SK-N-SH (cell line): Measurements from ENCODE around the gene CCDC78. TPM values are rescaled to one million over a fixed set of nuclear protein-coding genes. Genes with fewer than 3 reads are reported as not detected.

Experiments used
- CTCF ChIA-PET: fragments of 300-600, 350-600 bp; formaldehyde crosslinking; extraction: SDS; loops from one replicate; lab custom pipeline; 2021; lab: Yijun Ruan, JAX
- POLR2A ChIA-PET: fragments of 350-600 bp; sonication (Branson Sonifier 250); formaldehyde crosslinking; extraction: SDS; loops from one replicate; lab custom pipeline; 2020; ENCODE audit warnings: antibody characterized with exemption, inconsistent platforms; lab: Yijun Ruan, JAX
- DNase-seq: peaks from one replicate; pipeline ENCODE4 v3.0.0; 2012
- H2AFZ ChIP-seq: fragments of 200-600 bp; sonication (generic); 2 replicates; pipeline ENCODE4 v1.8.1; 2016; ENCODE audit warnings: antibody characterized with exemption, mild to moderate bottlenecking, low read depth
- H3F3A ChIP-seq: fragments of 200-600 bp; sonication (generic); replicated peaks from 2 replicates; pipeline ENCODE3; 2016; ENCODE audit warnings: antibody characterized with exemption, mild to moderate bottlenecking; ENCODE audit not compliant: insufficient read depth
- H3K27ac ChIP-seq, 2 experiments: fragments of 200-500 bp in 1 of 2; fragments of 200-600 bp in 1 of 2; sonication (Bioruptor generic) in 1 of 2; sonication (generic), shearing (Covaris generic) in 1 of 2; 2 replicates each; pipeline versions ENCODE4 v1.5.1 to v1.6.1; 2014 to 2016; ENCODE audit warnings: low read depth in 2 of 2, inconsistent platforms in 1 of 2, low read length in 1 of 2, mild to moderate bottlenecking in 1 of 2, mixed read lengths in 1 of 2
- H3K27me3 ChIP-seq: fragments of 200-600 bp; sonication (generic), shearing (Covaris generic); 2 replicates; pipeline ENCODE4 v1.6.1; 2016; ENCODE audit warnings: mixed run types; ENCODE audit not compliant: insufficient read depth
- H3K36me3 ChIP-seq, 2 experiments: fragments of 200-500 bp in 1 of 2; fragments of 200-600 bp in 1 of 2; sonication (Bioruptor generic) in 1 of 2; sonication (generic) in 1 of 2; replicated peaks in 1 of 2; 2 replicates each; pipeline versions ENCODE3 to v1.5.1; 2014 to 2016; ENCODE audit warnings: low read length in 1 of 2, mild to moderate bottlenecking in 1 of 2; ENCODE audit not compliant: insufficient read depth in 2 of 2, control insufficient read depth in 1 of 2
- H3K4me1 ChIP-seq, 2 experiments: fragments of 200-500 bp in 1 of 2; fragments of 200-600 bp in 1 of 2; sonication (Bioruptor generic) in 1 of 2; sonication (generic), shearing (Covaris generic) in 1 of 2; 2 replicates each; pipeline versions ENCODE4 v1.5.1 to v1.6.1; 2014 to 2016; ENCODE audit warnings: low read depth in 1 of 2, low read length in 1 of 2, mixed run types in 1 of 2; ENCODE audit not compliant: insufficient read depth in 2 of 2, control insufficient read depth in 1 of 2
- H3K4me2 ChIP-seq: fragments of 200-600 bp; sonication (generic), shearing (Covaris generic); 2 replicates; pipeline ENCODE4 v1.6.1; 2017; ENCODE audit warnings: mixed run types
- H3K4me3 ChIP-seq, 2 experiments: fragments of 200-500 bp in 1 of 2; fragments of 200-600 bp in 1 of 2; sonication (Bioruptor generic) in 1 of 2; sonication (generic), shearing (Covaris generic) in 1 of 2; 2 replicates each; pipeline versions ENCODE4 v1.5.1 to v1.8.1; 2014 to 2016; ENCODE audit warnings: low read depth in 2 of 2, inconsistent platforms in 1 of 2, low read length in 1 of 2, mild to moderate bottlenecking in 1 of 2, mixed read lengths in 1 of 2, moderate library complexity in 1 of 2
- H3K79me2 ChIP-seq: fragments of 200-600 bp; sonication (generic); 2 replicates; pipeline ENCODE4 v1.8.1; 2017; ENCODE audit warnings: mild to moderate bottlenecking; ENCODE audit not compliant: insufficient read depth
- H3K9ac ChIP-seq: fragments of 200-600 bp; sonication (generic); 2 replicates; pipeline ENCODE4 v1.6.1; 2017; ENCODE audit warnings: mixed run types
- H3K9me2 ChIP-seq: fragments of 200-600 bp; sonication (generic); 2 replicates; pipeline ENCODE4 v1.6.1; 2017; ENCODE audit warnings: mixed run types
- H3K9me3 ChIP-seq: fragments of 200-600 bp; sonication (generic); 2 replicates; pipeline ENCODE4 v1.6.1; 2017; ENCODE audit warnings: mixed run types, mild to moderate bottlenecking, moderate library complexity
- H4K20me1 ChIP-seq: fragments of 200-600 bp; sonication (generic); 2 replicates; pipeline ENCODE4 v1.6.1; 2017; ENCODE audit warnings: mild to moderate bottlenecking, mixed run types; ENCODE audit not compliant: insufficient read depth
- CHD2 ChIP-seq: fragments of 150-350 bp; IDR thresholded peaks from 2 replicates; pipeline ENCODE4 v1.6.1; 2018; ENCODE audit warnings: low read length; ENCODE audit not compliant: partially characterized antibody
- ELF1 ChIP-seq: IDR thresholded peaks from 2 replicates; pipeline ENCODE4 v1.4.0; 2012
- EP300 ChIP-seq, 2 experiments: IDR thresholded peaks; 2 replicates each; pipeline versions ENCODE4 v1.4.0 to v1.6.1; 2012; ENCODE audit warnings: borderline replicate concordance in 1 of 2, low read depth in 1 of 2, low read length in 1 of 2
- EZH2phosphoT487 ChIP-seq: fragments of 200-600 bp; sonication (generic); IDR thresholded peaks from 2 replicates; pipeline ENCODE4 v1.6.1; 2017; ENCODE audit warnings: low read depth, mixed run types, mild to moderate bottlenecking, antibody characterized with exemption, moderate library complexity, borderline replicate concordance
- FOSL2 ChIP-seq: IDR thresholded peaks from 2 replicates; pipeline ENCODE4 v1.4.0; 2012; ENCODE audit warnings: low read depth, mild to moderate bottlenecking, moderate library complexity, borderline replicate concordance
- GABPA ChIP-seq: IDR thresholded peaks from 2 replicates; pipeline ENCODE4 v1.4.0; 2012; ENCODE audit warnings: low read depth, mild to moderate bottlenecking
- JUND ChIP-seq: IDR thresholded peaks from 2 replicates; pipeline ENCODE4 v1.4.0; 2012
- MEF2A ChIP-seq: IDR thresholded peaks from 2 replicates; pipeline ENCODE4 v1.4.0; 2012; ENCODE audit warnings: low read depth, borderline replicate concordance
- NFIC ChIP-seq: IDR thresholded peaks from 2 replicates; pipeline ENCODE4 v1.4.0; 2012; ENCODE audit warnings: borderline replicate concordance
- NRF1 ChIP-seq: IDR thresholded peaks from 2 replicates; pipeline ENCODE4 v1.6.1; 2012; ENCODE audit warnings: low read depth, mild to moderate bottlenecking, low read length
- POLR2AphosphoS5 ChIP-seq: IDR thresholded peaks from 2 replicates; pipeline ENCODE4 v1.6.1; 2012; ENCODE audit warnings: low read depth, low read length
- REST ChIP-seq: IDR thresholded peaks from 2 replicates; pipeline ENCODE4 v1.6.1; 2012; ENCODE audit warnings: mild to moderate bottlenecking, low read depth, low read length, moderate library complexity
- SIN3A ChIP-seq: IDR thresholded peaks from 2 replicates; pipeline ENCODE4 v1.6.1; 2012; ENCODE audit warnings: low read depth, mild to moderate bottlenecking, low read length, moderate library complexity, borderline replicate concordance
- TAF1 ChIP-seq: IDR thresholded peaks from 2 replicates; pipeline ENCODE4 v1.6.1; 2012; ENCODE audit warnings: low read depth, mild to moderate bottlenecking, low read length, moderate library complexity, borderline replicate concordance
- TEAD4 ChIP-seq: IDR thresholded peaks from 2 replicates; pipeline ENCODE4 v1.4.0; 2012; ENCODE audit warnings: mild to moderate bottlenecking, borderline replicate concordance; ENCODE audit not compliant: insufficient read depth
- USF1 ChIP-seq: IDR thresholded peaks from 2 replicates; pipeline ENCODE4 v1.4.0; 2012; ENCODE audit warnings: low read depth, borderline replicate concordance
- WGBS: methylation state at CpG from one replicate; pipeline ENCODE4 v1.1.6; 2017; ENCODE audit warnings: low lambda C conversion rate; 5-methylcytosine and 5-hydroxymethylcytosine counted together
- polyA plus RNA-seq, 3 experiments: library from polyadenylated mRNA; depleted of rRNA; stranded (reverse); fragments of >200 nt; gene quantifications; 2 replicates each; pipeline ENCODE4 v1.2.3, GENCODE V29; 2012
- TF ChIP-seq, protein P1 (sequence below): fragments of 150-350 bp; IDR thresholded peaks from 2 replicates; pipeline ENCODE4 v1.6.1; 2016; ENCODE audit warnings: mild to moderate bottlenecking, low read depth, low read length
- TF ChIP-seq, protein P2 (sequence below): fragments of 200-600 bp; sonication (generic); IDR thresholded peaks from 2 replicates; pipeline ENCODE4 v1.6.1; 2017; ENCODE audit warnings: antibody characterized with exemption, mild to moderate bottlenecking, moderate library complexity

CCDC78 gene
- polyA plus RNA-seq, 1 of the 3 experiments (the other 2 are of a cell fraction): 15.4 TPM

- no peak overlapping the region for H3K27ac ChIP-seq
- no peak for TF ChIP-seq CHD2
- TF ChIP-seq TAF1: no peak
- TF ChIP-seq USF1: no peak
- TF ChIP-seq EZH2phosphoT487: no peak
- TF ChIP-seq SIN3A: no peak
- no peak for TF ChIP-seq MEF2A
- TF ChIP-seq TEAD4: no peak
- no peak for TF ChIP-seq ELF1
- TF ChIP-seq JUND: no peak
- TF ChIP-seq NFIC: no peak
- TF ChIP-seq NRF1: no peak
- TF ChIP-seq, protein P1, sequence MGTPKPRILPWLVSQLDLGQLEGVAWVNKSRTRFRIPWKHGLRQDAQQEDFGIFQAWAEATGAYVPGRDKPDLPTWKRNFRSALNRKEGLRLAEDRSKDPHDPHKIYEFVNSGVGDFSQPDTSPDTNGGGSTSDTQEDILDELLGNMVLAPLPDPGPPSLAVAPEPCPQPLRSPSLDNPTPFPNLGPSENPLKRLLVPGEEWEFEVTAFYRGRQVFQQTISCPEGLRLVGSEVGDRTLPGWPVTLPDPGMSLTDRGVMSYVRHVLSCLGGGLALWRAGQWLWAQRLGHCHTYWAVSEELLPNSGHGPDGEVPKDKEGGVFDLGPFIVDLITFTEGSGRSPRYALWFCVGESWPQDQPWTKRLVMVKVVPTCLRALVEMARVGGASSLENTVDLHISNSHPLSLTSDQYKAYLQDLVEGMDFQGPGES: no peak
- TF ChIP-seq, protein P2, sequence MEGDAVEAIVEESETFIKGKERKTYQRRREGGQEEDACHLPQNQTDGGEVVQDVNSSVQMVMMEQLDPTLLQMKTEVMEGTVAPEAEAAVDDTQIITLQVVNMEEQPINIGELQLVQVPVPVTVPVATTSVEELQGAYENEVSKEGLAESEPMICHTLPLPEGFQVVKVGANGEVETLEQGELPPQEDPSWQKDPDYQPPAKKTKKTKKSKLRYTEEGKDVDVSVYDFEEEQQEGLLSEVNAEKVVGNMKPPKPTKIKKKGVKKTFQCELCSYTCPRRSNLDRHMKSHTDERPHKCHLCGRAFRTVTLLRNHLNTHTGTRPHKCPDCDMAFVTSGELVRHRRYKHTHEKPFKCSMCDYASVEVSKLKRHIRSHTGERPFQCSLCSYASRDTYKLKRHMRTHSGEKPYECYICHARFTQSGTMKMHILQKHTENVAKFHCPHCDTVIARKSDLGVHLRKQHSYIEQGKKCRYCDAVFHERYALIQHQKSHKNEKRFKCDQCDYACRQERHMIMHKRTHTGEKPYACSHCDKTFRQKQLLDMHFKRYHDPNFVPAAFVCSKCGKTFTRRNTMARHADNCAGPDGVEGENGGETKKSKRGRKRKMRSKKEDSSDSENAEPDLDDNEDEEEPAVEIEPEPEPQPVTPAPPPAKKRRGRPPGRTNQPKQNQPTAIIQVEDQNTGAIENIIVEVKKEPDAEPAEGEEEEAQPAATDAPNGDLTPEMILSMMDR: no peak
- TF ChIP-seq REST: no peak
- no peak for TF ChIP-seq FOSL2
- TF ChIP-seq POLR2AphosphoS5: no peak
- TF ChIP-seq GABPA: no peak
- TF ChIP-seq EP300 (IDR thresholded peaks at IDR 0.05; ENCODE audit: borderline replicate concordance in 1 of 2, low read depth in 1 of 2, low read length in 1 of 2): no peak
- ChIA-PET POLR2A (no interaction called here), CTCF (no interaction called here)
- no peaks in the 10 kb centered on the region for H3K36me3 ChIP-seq
- no peak overlapping the region for H3K4me2 ChIP-seq
- DNase-seq: no peak
- H3K27me3 ChIP-seq: no peaks in the 10 kb centered on the region
- no peaks in the 10 kb centered on the region for H3K9me2 ChIP-seq
- no peak overlapping the region for H2AFZ ChIP-seq
- no peaks in the 10 kb centered on the region for H4K20me1 ChIP-seq
- WGBS: 56% methylated on average over 5 of the region's 17 CpGs
- no peak overlapping the region for H3K9ac ChIP-seq
- no peak overlapping the region for H3K4me3 ChIP-seq
- no peaks in the 10 kb centered on the region for H3F3A ChIP-seq
- H3K4me1 ChIP-seq: no peaks in the 10 kb centered on the region
- no peaks in the 10 kb centered on the region for H3K9me3 ChIP-seq
- H3K79me2 ChIP-seq: no peaks in the 10 kb centered on the region
These were observed 36.5 kb upstream of the CCDC78 start for GRCh38 chr16:762595-763268.
